ENCODE measurements around the gene TMC3. TPM values are rescaled to one million over a fixed set of nuclear protein-coding genes. Genes with fewer than 3 reads are reported as not detected.

The TMC3 gene
- total and polyA plus RNA-seq, 2 experiments from 2014 or later = 0.20 to 0.21 TPM

DNA sequence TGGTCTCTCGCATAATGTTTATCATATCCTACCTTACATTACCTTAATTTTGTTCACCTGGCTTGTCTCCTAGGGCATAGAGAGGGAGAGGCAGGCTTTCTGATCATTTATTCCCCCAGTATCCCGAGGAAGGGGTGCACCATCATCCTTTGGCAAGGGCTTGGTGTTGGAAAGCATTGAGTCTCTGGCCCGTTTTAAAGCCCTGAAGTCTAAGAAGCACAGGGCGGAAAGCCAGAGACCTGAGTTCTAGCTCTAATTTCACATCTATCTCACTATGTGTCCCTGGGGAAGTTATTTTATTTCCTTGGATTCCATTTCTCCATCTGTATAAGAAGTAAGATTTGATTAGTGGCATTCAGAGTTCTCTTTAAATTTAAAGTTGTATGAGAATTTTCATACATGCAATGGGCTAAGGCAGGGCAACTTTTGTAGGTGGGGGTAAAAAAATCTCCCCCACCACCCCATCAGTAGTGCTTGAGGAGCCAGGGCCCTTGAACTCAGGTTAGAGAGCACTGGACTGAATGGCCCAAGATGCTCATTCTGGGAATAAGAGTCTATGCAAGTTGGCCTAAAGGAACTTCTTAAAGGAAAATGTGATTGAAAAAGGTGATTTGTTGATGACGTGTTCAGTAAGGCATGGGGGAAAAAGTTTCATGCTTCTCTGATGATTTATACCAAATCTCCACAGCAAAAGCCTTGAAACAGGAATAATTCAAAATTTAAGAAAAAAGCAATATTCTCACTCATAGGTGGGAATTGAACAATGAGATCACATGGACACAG, 10.1 kb downstream of the TMC3 start:
- no peaks in the 10 kb centered on the region for H3K36me3 ChIP-seq
- no peak for DNase-seq (ENCODE audit: low read depth in 1 of 2, low spot score in 1 of 2)
- no peak overlapping the region for H3K27ac ChIP-seq
- no peak overlapping the region for H3K4me3 ChIP-seq
- no peak for TF ChIP-seq CTCF (IDR thresholded peaks at IDR 0.05; ENCODE audit: low read depth, low read length)
- H3K9me3 ChIP-seq (ENCODE audit: low read depth) = no peaks in the 10 kb centered on the region
- no peaks in the 10 kb centered on the region for H3K27me3 ChIP-seq
- no peaks in the 10 kb centered on the region for H3K4me1 ChIP-seq (ENCODE audit: low read depth)

DNA sequence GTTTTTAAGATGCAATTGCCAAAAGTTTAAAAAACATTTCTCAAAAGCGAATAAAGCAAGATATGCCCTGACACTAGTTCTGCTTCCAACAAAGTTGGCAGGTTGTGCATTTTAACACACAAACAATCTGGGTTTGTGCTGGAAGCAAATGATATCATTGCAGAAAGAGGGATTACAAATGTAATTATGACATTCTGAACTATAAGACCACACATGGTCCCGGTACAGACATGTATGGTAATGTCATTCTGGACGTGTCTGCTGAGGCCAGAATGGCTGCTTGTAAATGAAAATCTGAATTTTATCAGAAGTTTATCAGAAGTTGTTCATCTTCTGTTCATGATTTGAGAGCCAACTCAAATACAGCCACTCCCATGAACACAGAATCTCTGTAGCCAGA, 10.7 kb downstream of the TMC3 start:
- Histone ChIP-seq H3K9me3 (ENCODE audit: low read depth) (no peaks in the 10 kb centered on the region), H3K27me3 (no peaks in the 10 kb centered on the region), H3K27ac (no peak overlapping the region), H3K36me3 (no peaks in the 10 kb centered on the region), H3K4me3 (no peak overlapping the region), H3K4me1 (ENCODE audit: low read depth) (no peaks in the 10 kb centered on the region)
- no peak for DNase-seq (ENCODE audit: low read depth in 1 of 2, low spot score in 1 of 2)
- TF ChIP-seq CTCF (IDR thresholded peaks at IDR 0.05; ENCODE audit: low read depth, low read length) = no peak

DNA sequence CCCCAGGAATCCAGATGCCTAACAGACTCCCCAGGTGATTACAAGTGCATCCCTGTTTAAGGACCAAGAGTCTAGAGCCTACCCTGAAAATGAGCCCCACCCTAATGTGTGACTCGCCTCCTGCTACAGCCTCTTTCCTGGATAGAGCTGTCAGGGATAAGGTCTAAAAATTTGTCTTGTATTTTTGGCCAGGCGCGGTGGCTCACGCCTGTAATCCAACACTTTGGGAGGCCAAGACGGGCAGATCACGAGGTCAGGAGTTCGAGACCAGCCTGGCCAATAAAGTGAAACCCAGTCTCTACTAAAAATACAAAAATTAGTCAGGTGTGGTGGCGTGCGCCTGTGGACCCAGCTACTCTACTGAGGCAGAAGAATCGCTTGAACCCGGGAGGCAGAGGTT, 11.2 kb downstream of the TMC3 start:
- no peak for DNase-seq (ENCODE audit: low read depth in 1 of 2, low spot score in 1 of 2)
- no peaks in the 10 kb centered on the region for H3K36me3 ChIP-seq

DNA sequence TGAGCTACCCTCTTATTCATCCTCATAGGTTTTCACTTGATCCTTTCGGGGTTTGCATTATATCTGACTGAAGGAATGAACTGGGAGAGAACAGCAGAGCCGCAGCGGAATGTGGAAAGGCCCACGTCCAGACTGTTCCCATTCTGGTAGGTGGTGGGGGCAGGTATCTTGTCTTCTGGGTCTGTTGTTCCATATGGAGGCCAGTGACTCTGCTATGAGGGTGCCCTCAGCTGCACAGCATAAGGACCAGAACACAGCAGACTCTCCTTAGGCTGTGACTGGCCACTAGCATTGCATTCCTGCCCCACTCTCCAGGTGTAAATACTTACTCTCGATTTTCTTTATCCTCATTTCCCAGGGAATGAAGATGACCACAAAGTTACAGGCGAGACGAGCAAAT, 12.1 kb downstream of the TMC3 start:
- Histone ChIP-seq H3K4me1 (ENCODE audit: low read depth) (no peaks in the 10 kb centered on the region), H3K27me3 (no peaks in the 10 kb centered on the region), H3K9me3 (ENCODE audit: low read depth) (no peaks in the 10 kb centered on the region), H3K4me3 (no peak overlapping the region), H3K27ac (no peak overlapping the region), H3K36me3 (no peaks in the 10 kb centered on the region)
- TF ChIP-seq CTCF (IDR thresholded peaks at IDR 0.05; ENCODE audit: low read depth, low read length) = no peak
- no peak for DNase-seq (ENCODE audit: low read depth in 1 of 2, low spot score in 1 of 2)

More for the DNA sequence above, 11.2 kb downstream of the TMC3 start:
- no peak overlapping the region for H3K27ac ChIP-seq
- no peak overlapping the region for H3K4me3 ChIP-seq
- H3K9me3 ChIP-seq (ENCODE audit: low read depth) = no peaks in the 10 kb centered on the region
- no peak for TF ChIP-seq CTCF (IDR thresholded peaks at IDR 0.05; ENCODE audit: low read depth, low read length)
- H3K4me1 ChIP-seq (ENCODE audit: low read depth) = no peaks in the 10 kb centered on the region
- H3K27me3 ChIP-seq = no peaks in the 10 kb centered on the region

- Histone ChIP-seq H3K4me3 (no peak overlapping the region), H3K27ac (no peak overlapping the region), H3K27me3 (no peaks in the 10 kb centered on the region), H3K9me3 (ENCODE audit: low read depth) (no peaks in the 10 kb centered on the region), H3K4me1 (ENCODE audit: low read depth) (no peaks in the 10 kb centered on the region), H3K36me3 (no peaks in the 10 kb centered on the region)
- TF ChIP-seq CTCF (IDR thresholded peaks at IDR 0.05; ENCODE audit: low read depth, low read length) = no peak
- no peak for DNase-seq (ENCODE audit: low read depth in 1 of 2, low spot score in 1 of 2)
Measured at GRCh38 chr15:81360491-81360890, 13.5 kb downstream of the TMC3 start.
